K562 (cell line): ENCODE data around the gene MATN1. TPM values are rescaled to one million over a fixed set of nuclear protein-coding genes. Genes with fewer than 3 reads are reported as not detected.

ENCODE experiments used
- ATAC-seq: fragments of 200-7000 bp; cut with Tn5 transposase; 3 replicates; pipeline ENCODE4 v1.9.1; 2020; ENCODE audit warnings: moderate library complexity
- BruUV-seq: library from RNA; stranded (reverse); fragments of 400-500 nt; replicated peaks from 2 replicates; lab custom pipeline; 2021; lab: Mats Ljungman, UMichigan
- CTCF ChIA-PET: fragments of 300-600 bp; formaldehyde crosslinking; extraction: SDS; loops from one replicate; lab custom pipeline; 2021; ENCODE audit warnings: low intra/inter-chr PET ratio; lab: Yijun Ruan, JAX
- POLR2A ChIA-PET: fragments of 300-600, 350-650 bp; sonication (Branson Sonifier 250); formaldehyde crosslinking; extraction: SDS; loops from one replicate; lab custom pipeline; 2021; ENCODE audit warnings: antibody characterized with exemption, inconsistent platforms; lab: Yijun Ruan, JAX
- DNase-seq, 4 experiments: peaks; one replicate each; pipeline versions ENCODE4 v3.0.0 to v3.0.0-alpha.2; 2011 to 2018; ENCODE audit warnings: low spot score in 3 of 4, mixed read lengths in 3 of 4; ENCODE audit errors: extremely low read depth in 1 of 4
- FAIRE-seq: peaks from 2 replicates; lab custom pipeline; 2011; peaks lifted over from hg19 to GRCh38; lab: Jason Lieb, UNC
- H2AFZ ChIP-seq: 2 replicates; pipeline ENCODE4 v1.6.0; 2011; ENCODE audit warnings: low read depth, low read length, control low read depth, inconsistent platforms
- H3K27ac ChIP-seq: fragments of 200-600 bp; 3 replicates; pipeline ENCODE4 v1.8.0; 2011; ENCODE audit warnings: low read depth, mild to moderate bottlenecking, control low read depth, inconsistent platforms, low read length, moderate library complexity, mixed read lengths; ENCODE audit errors: extremely low read depth
- H3K27me3 ChIP-seq, 2 experiments: fragments of 300-600 bp in 1 of 2; 2 replicates in 1 of 2; 3 replicates in 1 of 2; pipeline versions ENCODE4 v1.6.0 to v1.8.0; 2011; ENCODE audit warnings: inconsistent platforms in 2 of 2, low read length in 2 of 2, mild to moderate bottlenecking in 1 of 2, mixed read lengths in 1 of 2, moderate library complexity in 1 of 2; ENCODE audit not compliant: control insufficient read depth in 2 of 2, insufficient read depth in 2 of 2
- H3K36me3 ChIP-seq: fragments of 300-600 bp; 3 replicates; pipeline ENCODE4 v1.8.0; 2011; ENCODE audit warnings: mild to moderate bottlenecking, low read length, inconsistent platforms; ENCODE audit not compliant: control insufficient read depth, insufficient read depth
- H3K4me1 ChIP-seq, 2 experiments: fragments of 200-600 bp in 1 of 2; replicated peaks in 1 of 2; 2 replicates in 1 of 2; 3 replicates in 1 of 2; pipeline versions ENCODE4 v1.5.1 to v1.8.0; 2011; ENCODE audit warnings: inconsistent platforms in 2 of 2, low read length in 2 of 2, mild to moderate bottlenecking in 1 of 2, mixed read lengths in 1 of 2, moderate library complexity in 1 of 2; ENCODE audit not compliant: control insufficient read depth in 2 of 2, insufficient read depth in 2 of 2
- H3K4me2 ChIP-seq: 2 replicates; pipeline ENCODE4 v1.6.1; 2011; ENCODE audit warnings: low read length, control low read depth, inconsistent platforms, mixed read lengths; ENCODE audit not compliant: insufficient read depth
- H3K4me3 ChIP-seq: fragments of 200-600 bp; sonication (generic), shearing (Covaris generic); 2 replicates; pipeline ENCODE4 v1.5.1; 2016; ENCODE audit warnings: control low read depth, inconsistent platforms
- H3K79me2 ChIP-seq: fragments of 200-600 bp; 3 replicates; pipeline ENCODE4 v1.8.0; 2011; ENCODE audit warnings: low read length, inconsistent platforms; ENCODE audit not compliant: control insufficient read depth, insufficient read depth
- H3K9ac ChIP-seq, 2 experiments: 2 replicates each; pipeline versions ENCODE4 v1.6.0 to v1.6.1; 2011; ENCODE audit warnings: low read depth in 2 of 2, low read length in 2 of 2, control low read depth in 1 of 2, inconsistent platforms in 1 of 2, mild to moderate bottlenecking in 1 of 2, mixed read lengths in 1 of 2; ENCODE audit not compliant: insufficient read depth in 1 of 2
- H3K9me1 ChIP-seq: one replicate; pipeline ENCODE4 v1.6.0; 2011; ENCODE audit warnings: inconsistent platforms, mild to moderate bottlenecking, low read length, moderate library complexity; ENCODE audit not compliant: control insufficient read depth, insufficient read depth
- H3K9me3 ChIP-seq: replicated peaks from 2 replicates; pipeline ENCODE4 v1.5.1; 2011; ENCODE audit warnings: low read depth, low read length, inconsistent platforms; ENCODE audit not compliant: control insufficient read depth, insufficient read depth
- H4K20me1 ChIP-seq: replicated peaks from 2 replicates; pipeline ENCODE4 v1.6.1; 2011; ENCODE audit warnings: low read length, inconsistent platforms, mixed read lengths; ENCODE audit not compliant: control insufficient read depth, insufficient read depth
- ATF4 ChIP-seq: fragments of 450-650 bp; formaldehyde crosslinking; IDR thresholded peaks from 2 replicates; pipeline ENCODE4 v1.4.0; 2022; ENCODE audit warnings: mild to moderate bottlenecking, moderate library complexity
- GABPB1 ChIP-seq: sonication (generic); formaldehyde crosslinking; IDR thresholded peaks from 2 replicates; pipeline ENCODE4 v1.8.0; 2022; ENCODE audit warnings: mild to moderate bottlenecking, missing genetic modification reagents
- HCFC1 ChIP-seq: IDR thresholded peaks from 2 replicates; pipeline ENCODE4 v1.6.1; 2012; ENCODE audit warnings: low read depth, low read length, improper control_type of control experiment
- HDAC8 ChIP-seq: fragments of 450-650 bp; IDR thresholded peaks from 2 replicates; pipeline ENCODE4 v1.6.1; 2016; ENCODE audit warnings: mild to moderate bottlenecking, missing genetic modification characterization, moderate library complexity, missing compliant biosample characterization
- MYC ChIP-seq, 2 experiments: fragments of 250-450 bp in 1 of 2; sonication (Bioruptor Pico) in 1 of 2; IDR thresholded peaks; 2 replicates each; pipeline versions ENCODE4 v1.5.1 to v1.6.1; 2012 to 2021; ENCODE audit warnings: low read depth in 2 of 2, borderline replicate concordance in 1 of 2, improper control_type of control experiment in 1 of 2, low read length in 1 of 2, mild to moderate bottlenecking in 1 of 2, moderate library complexity in 1 of 2
- NFATC3 ChIP-seq: fragments of 450-650 bp; IDR thresholded peaks from 2 replicates; pipeline ENCODE4 v1.6.1; 2017; ENCODE audit warnings: mild to moderate bottlenecking
- PCBP1 ChIP-seq: fragments of 200-400 bp; formaldehyde crosslinking; IDR thresholded peaks from 2 replicates; pipeline ENCODE4 v1.6.1; 2018; ENCODE audit warnings: mild to moderate bottlenecking, low read depth, low read length; ENCODE audit not compliant: poor library complexity, severe bottlenecking
- SFPQ ChIP-seq: fragments of 200-400 bp; formaldehyde crosslinking; IDR thresholded peaks from 2 replicates; pipeline ENCODE4 v1.6.1; 2017; ENCODE audit warnings: mild to moderate bottlenecking, low read depth, low read length, moderate library complexity
- STAG1 ChIP-seq: sonication (generic); formaldehyde crosslinking; IDR thresholded peaks from 2 replicates; pipeline ENCODE4 v1.5.0; 2020; ENCODE audit warnings: missing genetic modification reagents, borderline replicate concordance
- TEAD1 ChIP-seq, 2 experiments: fragments of 450-650 bp in 1 of 2; sonication (generic) in 1 of 2; formaldehyde crosslinking; IDR thresholded peaks; 2 replicates each; pipeline versions ENCODE4 v1.4.0 to v1.8.0; 2020 to 2022; ENCODE audit warnings: mild to moderate bottlenecking in 2 of 2, missing genetic modification reagents in 1 of 2
- ZNF668 ChIP-seq: fragments of 250-450 bp; sonication (Bioruptor Pico); IDR thresholded peaks from 2 replicates; pipeline ENCODE4 v1.8.0; 2022; ENCODE audit warnings: mild to moderate bottlenecking, inconsistent platforms
- WGBS: fragments of 100-300 bp; shearing (Covaris generic); methylation state at CpG from one replicate; pipeline ENCODE4 v1.1.6; 2016; ENCODE audit warnings: low coverage, mixed read lengths; ENCODE audit not compliant: insufficient coverage; ENCODE audit errors: missing lambda C conversion rate; 5-methylcytosine and 5-hydroxymethylcytosine counted together
- in situ Hi-C: fragments of 300-500 bp; cut with MboI; formaldehyde crosslinking; loops from 4 replicates; pipeline ENCODE4 v1.15.0; 2018; ENCODE audit warnings: inconsistent platforms, mixed read lengths
- intact Hi-C: fragments of 100-400 bp; cut with micrococcal nuclease; formaldehyde crosslinking; loops from 2 replicates; pipeline ENCODE4 v1.14.2; 2022
- polyA plus RNA-seq, 8 experiments: library from polyadenylated mRNA; depleted of rRNA in 4 of 8; stranded (reverse) in 5 of 8; unstranded in 3 of 8; fragments of >200 nt; fragmentation: Nextera tagmentation in 2 of 8; fragmentation: Illumina TruSeq in 1 of 8; extraction: Ambion mirVana in 2 of 8; extraction: Trizol in 1 of 8; gene quantifications; 2 replicates each; pipeline versions ENCODE4 v1.2.1 to v1.2.3, GENCODE V29; 2011 to 2014; ENCODE audit warnings: inconsistent platforms in 1 of 8, missing spikeins in 1 of 8
- total RNA-seq, 7 experiments: library from RNA; depleted of rRNA in 6 of 7; stranded (reverse); fragments of >200 nt in 6 of 7; fragmentation: Illumina TruSeq in 2 of 7; extraction: Trizol in 2 of 7; gene quantifications; 2 replicates each; pipeline versions ENCODE4 v1.2.1 to v1.2.3, GENCODE V29; 2011 to 2021; ENCODE audit warnings: low replicate concordance in 1 of 7
- TF ChIP-seq, protein P1 (sequence below), 3 experiments: fragments of 200-800 bp in 1 of 3; sonication (Bioruptor generic) in 1 of 3; sonication (generic) in 1 of 3; formaldehyde crosslinking in 1 of 3; IDR thresholded peaks; 2 replicates each; pipeline versions ENCODE4 v1.6.1 to v1.8.0; 2016 to 2022; ENCODE audit warnings: mild to moderate bottlenecking in 2 of 3, missing compliant biosample characterization in 2 of 3, missing genetic modification characterization in 2 of 3, missing genetic modification reagents in 1 of 3

Gene MATN1
- total and polyA plus RNA-seq, 9 of the 15 experiments (the other 6 are each of a cell fraction or from before 2014, with no cell fraction given), result 0.10 to 2.3 (median 1.2) TPM

DNA sequence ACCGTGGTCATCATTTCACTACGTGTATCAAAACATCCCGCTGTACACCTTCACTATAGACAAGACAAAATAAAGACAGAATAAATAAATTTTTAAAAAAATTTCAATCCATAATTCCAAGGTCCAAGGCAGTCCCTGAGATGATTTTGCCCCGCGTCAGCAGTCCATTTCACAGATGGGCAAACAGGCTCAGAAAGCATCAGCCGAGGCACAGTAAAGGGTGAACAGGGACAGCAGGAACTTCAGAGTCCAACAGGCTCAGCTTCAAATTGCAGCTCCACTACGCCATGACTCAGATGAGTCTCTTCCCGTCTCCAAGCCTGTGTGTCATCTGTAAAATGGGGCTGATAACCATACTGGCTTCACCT is 15.0 kb downstream of the MATN1 start (continued):
- TF ChIP-seq MYC (IDR thresholded peaks at IDR 0.05; ENCODE audit: low read depth, low read length) (0 out of 2 replicates have a peak, but pooled peaks have one; percentile 3), MYC (CRISPR knock-in tag; IDR thresholded peaks at IDR 0.05; ENCODE audit: borderline replicate concordance, low read depth) (no peak), PCBP1 (no peak)

DNA sequence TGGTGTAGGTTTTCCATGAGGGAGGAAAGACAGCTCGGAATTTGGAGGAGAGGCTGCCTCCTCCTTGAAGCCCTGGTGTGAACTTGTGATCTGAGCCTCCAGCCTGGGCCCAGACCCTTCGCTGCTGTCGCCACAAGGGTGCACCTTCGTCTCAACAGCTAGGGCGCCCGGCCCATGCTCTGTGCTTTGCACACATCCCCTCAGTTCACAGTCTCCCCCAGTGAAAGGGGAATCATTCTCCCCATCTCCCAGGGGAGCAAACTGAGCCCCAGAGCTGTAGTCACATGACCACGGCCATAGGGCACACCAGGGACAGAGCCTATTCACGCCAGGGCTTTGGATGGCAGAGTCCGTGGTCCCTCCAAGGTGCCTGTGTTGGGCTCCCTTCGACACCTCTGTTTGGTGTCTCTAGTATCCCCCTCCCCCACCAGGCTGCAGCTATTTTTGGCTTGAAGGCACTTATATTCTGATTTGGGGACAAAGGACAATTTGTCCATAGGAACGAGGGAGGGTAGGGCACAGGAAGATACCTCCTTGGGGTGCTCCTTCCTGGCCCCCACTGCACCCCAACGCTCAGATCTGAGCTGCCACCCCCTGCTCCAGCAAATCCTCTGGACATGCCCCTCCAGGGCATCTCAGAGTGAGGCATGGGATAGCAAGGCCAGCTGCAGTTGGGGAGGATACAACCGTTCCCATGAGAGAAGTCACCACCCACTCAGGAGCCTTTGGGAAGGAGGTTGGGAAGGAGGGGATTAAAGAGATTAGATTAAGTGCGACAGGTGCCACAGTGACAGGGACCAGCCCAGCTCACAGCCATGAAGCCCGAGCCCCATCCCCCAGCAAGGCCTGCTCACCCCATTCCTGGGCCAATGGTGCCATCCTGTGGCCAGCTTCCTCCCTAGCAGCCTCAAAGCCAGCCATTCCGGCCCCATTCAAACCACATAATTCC is 15.7 kb downstream of the MATN1 start:
- Histone ChIP-seq H4K20me1 (no peaks in the 10 kb centered on the region), H2AFZ (no peak overlapping the region), H3K4me2 (no peak overlapping the region), H3K4me1 (peaks cover 0 to 6% of the 10 kb centered on the region in 2 experiments; a peak in 2 of 5 replicates), H3K4me3 (no peak overlapping the region), H3K36me3 (no peaks in the 10 kb centered on the region), H3K9me3 (no peaks in the 10 kb centered on the region; the same call in 1 of the 2 replicates), H3K9ac (peak overlapping the region in 1 of 2 experiments; percentile 26; a peak in 1 of 4 replicates), H3K27me3 (peaks cover 10 to 48% of the 10 kb centered on the region in 2 experiments; a peak in 4 of 5 replicates), H3K27ac (no peak overlapping the region), H3K79me2 (no peaks in the 10 kb centered on the region), H3K9me1 (no peaks in the 10 kb centered on the region)
- 2% methylated on average over 16 of the region's 16 CpGs for WGBS
- in situ Hi-C loops, result loop anchor here (10.0 kb wide), 1 partner anchor 1483 kb away; no protein-coding TSS in a partner anchor
- CTCF ChIA-PET, result interaction anchor here (0.7 to 1.3 kb wide), 10 partner anchors 71 to 1505 kb away, joined by 3 to 5 read pairs (median 3); partner anchors contain the start of gene PTPRU
- intact Hi-C loops, result loop anchor here (5.0 to 10.0 kb wide), 5 partner anchors 300 to 1465 kb away; no protein-coding TSS in a partner anchor
- DNase-seq (peak; percentile 84 to 92 (median 91)), ATAC-seq (peak; percentile 97), FAIRE-seq (peak; percentile 96)
- POLR2A ChIA-PET, result interaction anchor here (0.5 to 0.7 kb wide), 2 partner anchors 10 to 1528 kb away, joined by 3 read pairs; no protein-coding TSS in a partner anchor
- no TSS peak for BruUV-seq
- TF ChIP-seq STAG1 (CRISPR knock-in tag) (peak; percentile 98), GABPB1 (CRISPR knock-in tag) (peak; percentile 36; the same call in 1 of the 2 replicates), SFPQ (no peak), ZNF668 (CRISPR knock-in tag) (no peak), HDAC8 (tag) (no peak), TEAD1 (CRISPR knock-in tag; IDR thresholded peaks at IDR 0.05) (no peak), ATF4 (CRISPR knock-in tag) (no peak), NFATC3 (no peak), HCFC1 (peak; percentile 38; the same call in 1 of the 2 replicates)
- TF ChIP-seq, protein P1, sequence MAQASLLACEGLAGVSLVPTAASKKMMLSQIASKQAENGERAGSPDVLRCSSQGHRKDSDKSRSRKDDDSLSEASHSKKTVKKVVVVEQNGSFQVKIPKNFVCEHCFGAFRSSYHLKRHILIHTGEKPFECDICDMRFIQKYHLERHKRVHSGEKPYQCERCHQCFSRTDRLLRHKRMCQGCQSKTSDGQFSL (CRISPR knock-in tag; IDR thresholded peaks at IDR 0.05), result 0 out of 2 replicates have a peak, but pooled peaks have one; percentile 24
- TF ChIP-seq, protein P1 (tag; IDR thresholded peaks at IDR 0.05), result no peak
